Tibial nerve (tissue), 4 donors: ENCODE data around the gene VEGFC. TPM values are rescaled to one million over a fixed set of nuclear protein-coding genes. Genes with fewer than 3 reads are reported as not detected.

ENCODE experiments used
- DNase-seq, 2 donors: peaks; one replicate each; pipeline ENCODE4 v3.0.0-alpha.2; 2019; ENCODE audit warnings: low spot score in 2 of 2
- H3K27ac ChIP-seq, 4 donors: fragments of 200-600 bp; sonication (generic) in 3 of 4; one replicate each; pipeline ENCODE4 v1.5.1; 2017 to 2019; ENCODE audit warnings: mild to moderate bottlenecking in 1 of 4
- H3K27me3 ChIP-seq, 2 donors: fragments of 200-600 bp; sonication (generic) in 1 of 2; one replicate each; pipeline versions ENCODE4 v1.5.1 to v1.6.0; 2017 to 2019
- H3K36me3 ChIP-seq, 3 donors: fragments of 200-600 bp; sonication (generic); one replicate each; pipeline ENCODE4 v1.5.1; 2018 to 2019
- H3K4me1 ChIP-seq, 4 donors: fragments of 200-600 bp; sonication (generic) in 3 of 4; one replicate each; pipeline ENCODE4 v1.5.1; 2017 to 2019
- H3K4me3 ChIP-seq, 4 donors: fragments of 200-600 bp; sonication (generic) in 3 of 4; one replicate each; pipeline ENCODE4 v1.5.1; 2017 to 2019; ENCODE audit warnings: mild to moderate bottlenecking in 1 of 4, moderate library complexity in 1 of 4
- H3K9me3 ChIP-seq, 4 donors: fragments of 200-600 bp; sonication (generic) in 3 of 4; one replicate each; pipeline ENCODE4 v1.5.1; 2017 to 2019
- EP300 ChIP-seq, 2 donors: sonication (generic); formaldehyde crosslinking; IDR thresholded peaks; one replicate each; pipeline ENCODE4 v1.6.1; 2017; ENCODE audit warnings: antibody characterized with exemption in 2 of 2, mild to moderate bottlenecking in 1 of 2
- POLR2A ChIP-seq, 2 donors: fragments of 450-650 bp; IDR thresholded peaks; one replicate each; pipeline ENCODE4 v1.6.1; 2017; ENCODE audit warnings: antibody characterized with exemption in 2 of 2, mild to moderate bottlenecking in 2 of 2, moderate library complexity in 2 of 2
- WGBS, 2 donors: methylation state at CpG; one replicate each; pipeline ENCODE4 v1.1.5; 2018; 5-methylcytosine and 5-hydroxymethylcytosine counted together
- total RNA-seq, 4 donors: library from RNA; depleted of rRNA; stranded (reverse); fragments of >200 nt; gene quantifications; one replicate each; pipeline ENCODE4 v1.1.0, GENCODE V29; 2016
- TF ChIP-seq, protein P1 (sequence below), 5 experiments: fragments of 200-600 bp in 3 of 5; fragments of 450-650 bp in 2 of 5; sonication (generic) in 3 of 5; IDR thresholded peaks; one replicate each; pipeline ENCODE4 v1.5.1; 2016 to 2019; ENCODE audit warnings: antibody characterized with exemption in 5 of 5, mild to moderate bottlenecking in 3 of 5, moderate library complexity in 2 of 5

Gene VEGFC
- total RNA-seq, 4 donors from 2014 or later: 2.4 to 14.4 (median 5.6) TPM

DNA sequence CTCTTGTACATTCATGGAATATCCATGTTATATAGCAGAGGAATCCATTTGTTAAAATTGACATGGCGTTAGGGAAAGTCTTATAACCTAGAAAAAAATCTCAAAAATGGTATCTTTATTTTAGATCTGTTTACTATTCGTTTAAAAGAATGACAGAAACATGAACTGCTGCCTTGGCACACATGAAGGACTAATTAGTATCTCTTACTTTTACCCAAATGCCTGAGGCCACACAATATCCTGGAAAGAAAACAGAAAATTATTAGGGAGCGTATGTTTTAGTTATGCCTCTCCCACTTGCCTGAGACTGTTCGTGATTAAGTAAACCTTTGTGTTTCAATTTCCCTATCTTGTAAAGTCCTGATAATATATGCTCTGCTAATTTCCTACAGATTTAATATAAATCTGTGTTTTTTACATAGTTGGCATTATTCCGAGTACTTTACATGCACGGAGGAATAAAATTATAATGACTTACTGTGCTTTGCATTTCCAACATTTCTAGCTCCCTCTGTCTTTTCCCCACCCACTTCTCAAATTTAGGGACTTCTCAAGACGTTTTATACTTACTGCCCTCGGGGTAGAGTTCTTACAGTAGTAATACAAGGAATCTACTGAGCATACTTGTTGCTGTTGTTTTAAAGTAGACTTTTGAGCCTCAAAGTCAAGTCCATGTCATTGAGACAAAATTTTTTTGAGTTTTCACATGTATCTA, 147.3 kb downstream of the VEGFC start:
- TF ChIP-seq EP300 (IDR thresholded peaks at IDR 0.05) (no peak), POLR2A (IDR thresholded peaks at IDR 0.05) (no peak)
- TF ChIP-seq, protein P1, sequence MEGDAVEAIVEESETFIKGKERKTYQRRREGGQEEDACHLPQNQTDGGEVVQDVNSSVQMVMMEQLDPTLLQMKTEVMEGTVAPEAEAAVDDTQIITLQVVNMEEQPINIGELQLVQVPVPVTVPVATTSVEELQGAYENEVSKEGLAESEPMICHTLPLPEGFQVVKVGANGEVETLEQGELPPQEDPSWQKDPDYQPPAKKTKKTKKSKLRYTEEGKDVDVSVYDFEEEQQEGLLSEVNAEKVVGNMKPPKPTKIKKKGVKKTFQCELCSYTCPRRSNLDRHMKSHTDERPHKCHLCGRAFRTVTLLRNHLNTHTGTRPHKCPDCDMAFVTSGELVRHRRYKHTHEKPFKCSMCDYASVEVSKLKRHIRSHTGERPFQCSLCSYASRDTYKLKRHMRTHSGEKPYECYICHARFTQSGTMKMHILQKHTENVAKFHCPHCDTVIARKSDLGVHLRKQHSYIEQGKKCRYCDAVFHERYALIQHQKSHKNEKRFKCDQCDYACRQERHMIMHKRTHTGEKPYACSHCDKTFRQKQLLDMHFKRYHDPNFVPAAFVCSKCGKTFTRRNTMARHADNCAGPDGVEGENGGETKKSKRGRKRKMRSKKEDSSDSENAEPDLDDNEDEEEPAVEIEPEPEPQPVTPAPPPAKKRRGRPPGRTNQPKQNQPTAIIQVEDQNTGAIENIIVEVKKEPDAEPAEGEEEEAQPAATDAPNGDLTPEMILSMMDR (IDR thresholded peaks at IDR 0.05): no peak
- Histone ChIP-seq H3K9me3 (no peaks in the 10 kb centered on the region), H3K27ac (no peak overlapping the region), H3K27me3 (no peaks in the 10 kb centered on the region), H3K36me3 (no peaks in the 10 kb centered on the region), H3K4me3 (no peak overlapping the region), H3K4me1 (no peaks in the 10 kb centered on the region)
- WGBS, 2 donors: 60 to 62% methylated on average over 8 of the region's 8 CpGs
- no peak for DNase-seq

DNA sequence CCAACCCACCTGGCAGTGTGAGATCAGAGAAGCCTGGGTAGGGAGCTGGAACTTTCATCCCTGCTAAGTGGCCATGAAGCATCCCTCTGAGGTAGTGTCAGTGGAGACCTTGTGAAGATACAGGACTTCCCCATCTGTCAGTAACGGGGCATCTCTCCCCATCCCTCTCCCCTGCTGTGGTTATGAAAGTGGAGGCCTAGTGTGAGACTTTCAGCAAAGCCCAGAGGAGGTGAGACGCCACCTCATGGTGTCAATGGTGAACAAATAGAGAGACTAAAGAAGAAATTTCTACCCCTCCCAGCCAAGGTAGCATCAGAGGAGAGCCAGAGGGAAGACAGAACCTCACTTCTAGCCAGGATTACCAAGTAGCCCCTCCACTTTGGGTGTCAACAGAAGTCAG, 150.2 kb downstream of the VEGFC start:
- H3K27me3 ChIP-seq: no peaks in the 10 kb centered on the region
- no peak for DNase-seq
- no peak overlapping the region for H3K4me3 ChIP-seq
- TF ChIP-seq, protein P1 (IDR thresholded peaks at IDR 0.05): no peak
- no peak for TF ChIP-seq EP300 (IDR thresholded peaks at IDR 0.05)
- no peak for TF ChIP-seq POLR2A (IDR thresholded peaks at IDR 0.05)
- WGBS, 2 donors: 64 to 81% methylated on average over 2 of the region's 2 CpGs
- no peaks in the 10 kb centered on the region for H3K9me3 ChIP-seq
- H3K36me3 ChIP-seq: no peaks in the 10 kb centered on the region
- no peak overlapping the region for H3K27ac ChIP-seq
- no peaks in the 10 kb centered on the region for H3K4me1 ChIP-seq

GRCh38 chr4:176641237-176641636, 151.5 kb downstream of the VEGFC start:
- no peak for DNase-seq
- no peaks in the 10 kb centered on the region for H3K9me3 ChIP-seq
- WGBS, 2 donors: 82 to 86% methylated on average over 3 of the region's 3 CpGs
- no peaks in the 10 kb centered on the region for H3K4me1 ChIP-seq
- TF ChIP-seq, protein P1 (IDR thresholded peaks at IDR 0.05): no peak
- TF ChIP-seq POLR2A (IDR thresholded peaks at IDR 0.05) (no peak), EP300 (IDR thresholded peaks at IDR 0.05) (no peak)
- no peak overlapping the region for H3K4me3 ChIP-seq
- no peaks in the 10 kb centered on the region for H3K27me3 ChIP-seq
- no peak overlapping the region for H3K27ac ChIP-seq
- no peaks in the 10 kb centered on the region for H3K36me3 ChIP-seq

GRCh38 chr4:176638992-176639391, 153.7 kb downstream of the VEGFC start:
- 89 to 91% methylated on average over 2 of the region's 2 CpGs for WGBS, 2 donors
- TF ChIP-seq EP300 (IDR thresholded peaks at IDR 0.05): no peak
- TF ChIP-seq, protein P1 (IDR thresholded peaks at IDR 0.05): no peak
- no peak for TF ChIP-seq POLR2A (IDR thresholded peaks at IDR 0.05)

GRCh38 chr4:176636292-176636691, 156.4 kb downstream of the VEGFC start:
- no peaks in the 10 kb centered on the region for H3K36me3 ChIP-seq
- WGBS, 2 donors: 29 to 56% methylated on average over 1 of the region's 1 CpG

More at GRCh38 chr4:176638992-176639391, 153.7 kb downstream of the VEGFC start:
- H3K4me3 ChIP-seq: no peak overlapping the region
- DNase-seq: no peak
- no peaks in the 10 kb centered on the region for H3K36me3 ChIP-seq
- no peaks in the 10 kb centered on the region for H3K9me3 ChIP-seq
- no peak overlapping the region for H3K27ac ChIP-seq
- no peaks in the 10 kb centered on the region for H3K4me1 ChIP-seq
- no peaks in the 10 kb centered on the region for H3K27me3 ChIP-seq

More at GRCh38 chr4:176636292-176636691, 156.4 kb downstream of the VEGFC start:
- no peaks in the 10 kb centered on the region for H3K9me3 ChIP-seq
- TF ChIP-seq EP300 (IDR thresholded peaks at IDR 0.05) (no peak), POLR2A (IDR thresholded peaks at IDR 0.05) (no peak)
- TF ChIP-seq, protein P1 (IDR thresholded peaks at IDR 0.05): no peak
- no peak for DNase-seq
- H3K27ac ChIP-seq: no peak overlapping the region
- no peak overlapping the region for H3K4me3 ChIP-seq
- no peaks in the 10 kb centered on the region for H3K27me3 ChIP-seq
- H3K4me1 ChIP-seq: no peaks in the 10 kb centered on the region
